GM21717 (cell line): ENCODE results near the gene CCDC14.
A peak's percentile ranks its signal among the peaks of the same experiment; 100 is the strongest.
"Not testable (repeated sequence)": the region's sequence is repeated elsewhere in the genome, so short reads cannot be mapped to it uniquely, and the experiment has no call there.

ENCODE experiments used
- ATAC-seq: cut with Tn5 transposase; IDR thresholded peaks from one replicate; pipeline ENCODE4 v1.9.1; 2021; ENCODE audit warnings: mild to moderate bottlenecking, moderate library complexity; ENCODE audit not compliant: unreplicated experiment

Gene CCDC14, protein sequence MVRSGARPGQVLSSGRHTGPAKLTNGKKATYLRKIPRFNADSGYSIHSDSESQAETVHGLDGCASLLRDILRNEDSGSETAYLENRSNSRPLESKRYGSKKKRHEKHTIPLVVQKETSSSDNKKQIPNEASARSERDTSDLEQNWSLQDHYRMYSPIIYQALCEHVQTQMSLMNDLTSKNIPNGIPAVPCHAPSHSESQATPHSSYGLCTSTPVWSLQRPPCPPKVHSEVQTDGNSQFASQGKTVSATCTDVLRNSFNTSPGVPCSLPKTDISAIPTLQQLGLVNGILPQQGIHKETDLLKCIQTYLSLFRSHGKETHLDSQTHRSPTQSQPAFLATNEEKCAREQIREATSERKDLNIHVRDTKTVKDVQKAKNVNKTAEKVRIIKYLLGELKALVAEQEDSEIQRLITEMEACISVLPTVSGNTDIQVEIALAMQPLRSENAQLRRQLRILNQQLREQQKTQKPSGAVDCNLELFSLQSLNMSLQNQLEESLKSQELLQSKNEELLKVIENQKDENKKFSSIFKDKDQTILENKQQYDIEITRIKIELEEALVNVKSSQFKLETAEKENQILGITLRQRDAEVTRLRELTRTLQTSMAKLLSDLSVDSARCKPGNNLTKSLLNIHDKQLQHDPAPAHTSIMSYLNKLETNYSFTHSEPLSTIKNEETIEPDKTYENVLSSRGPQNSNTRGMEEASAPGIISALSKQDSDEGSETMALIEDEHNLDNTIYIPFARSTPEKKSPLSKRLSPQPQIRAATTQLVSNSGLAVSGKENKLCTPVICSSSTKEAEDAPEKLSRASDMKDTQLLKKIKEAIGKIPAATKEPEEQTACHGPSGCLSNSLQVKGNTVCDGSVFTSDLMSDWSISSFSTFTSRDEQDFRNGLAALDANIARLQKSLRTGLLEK

DNA sequence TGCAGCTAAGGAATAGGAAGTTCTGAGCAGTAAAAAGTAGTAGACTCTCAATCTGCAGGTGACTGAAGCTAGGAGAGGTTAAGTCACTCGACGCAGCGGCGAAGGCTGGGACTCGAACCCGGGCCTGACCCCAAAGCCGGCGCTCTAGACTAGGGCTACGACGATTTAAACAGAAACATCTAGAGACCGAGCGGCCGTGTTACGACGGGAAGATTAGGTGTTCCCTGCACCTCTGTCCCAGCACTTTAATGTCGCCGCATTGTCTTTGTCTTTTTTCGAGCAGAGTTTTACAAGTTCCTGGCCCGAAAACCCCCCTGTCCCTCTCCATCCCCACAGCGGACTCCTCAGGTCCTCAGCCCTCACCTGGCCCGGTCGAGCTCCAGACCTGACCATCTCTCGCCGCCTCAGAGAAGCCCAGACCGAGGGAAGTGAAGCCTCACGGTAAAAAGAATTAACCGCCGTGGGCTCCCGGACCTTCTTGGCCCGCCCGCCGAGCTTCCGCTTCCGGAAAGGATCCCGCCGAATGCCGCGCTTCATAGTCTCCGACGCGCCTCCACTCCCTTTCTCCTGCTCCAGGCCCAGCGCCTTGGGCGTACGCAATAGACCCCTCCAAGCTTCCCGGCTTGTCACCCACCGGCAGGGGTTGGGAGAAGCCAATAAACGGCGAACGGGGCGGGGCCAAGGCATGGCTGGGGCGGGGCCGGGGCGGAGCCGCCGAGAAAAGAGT is at the start of gene CCDC14:
Gene CCDC14 (minus strand): TSS at position 449 of the 727 bp plus-strand sequence. CDS start 56 bp downstream, at position 393.
- peak; percentile 85 for ATAC-seq

GRCh38 chr3:124008321-124008720 is 47.3 kb upstream of the CCDC14 start:
- not testable (repeated sequence) for ATAC-seq

- no peak for ATAC-seq
Measured at GRCh38 chr3:124007186-124007585, 46.2 kb upstream of the CCDC14 start.

DNA sequence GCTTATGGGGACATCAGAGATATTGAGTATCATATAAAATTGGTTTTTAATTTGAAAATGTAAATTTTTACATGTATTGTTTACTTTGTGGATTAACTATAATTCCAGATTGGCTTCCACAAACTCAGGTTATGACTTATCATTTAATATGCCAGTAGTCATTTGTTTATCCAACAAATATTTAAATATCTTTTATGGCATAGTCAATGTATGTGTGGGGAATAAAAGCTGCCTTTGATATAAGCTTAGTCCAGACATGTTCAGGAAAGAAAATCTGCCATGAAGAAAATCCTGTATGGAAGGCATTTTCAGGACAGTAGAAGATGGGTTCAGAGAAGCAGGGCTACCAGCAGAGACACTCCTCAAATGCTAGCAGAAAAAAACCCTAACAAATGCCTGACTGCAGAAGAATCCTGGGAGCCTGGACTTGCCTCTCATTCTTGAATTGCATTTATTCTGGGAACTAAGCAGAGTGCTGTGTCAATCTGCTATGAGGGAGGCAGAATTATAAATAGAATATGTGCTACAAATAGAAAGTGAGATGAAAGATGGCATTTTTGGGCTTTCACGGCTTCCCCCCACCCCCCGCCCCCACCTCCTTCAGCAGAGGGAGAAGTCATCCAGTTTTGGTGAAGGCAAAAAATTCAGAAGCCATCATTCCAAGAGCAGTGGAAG is 41.5 kb upstream of the CCDC14 start:
- ATAC-seq, result not testable (repeated sequence)

DNA sequence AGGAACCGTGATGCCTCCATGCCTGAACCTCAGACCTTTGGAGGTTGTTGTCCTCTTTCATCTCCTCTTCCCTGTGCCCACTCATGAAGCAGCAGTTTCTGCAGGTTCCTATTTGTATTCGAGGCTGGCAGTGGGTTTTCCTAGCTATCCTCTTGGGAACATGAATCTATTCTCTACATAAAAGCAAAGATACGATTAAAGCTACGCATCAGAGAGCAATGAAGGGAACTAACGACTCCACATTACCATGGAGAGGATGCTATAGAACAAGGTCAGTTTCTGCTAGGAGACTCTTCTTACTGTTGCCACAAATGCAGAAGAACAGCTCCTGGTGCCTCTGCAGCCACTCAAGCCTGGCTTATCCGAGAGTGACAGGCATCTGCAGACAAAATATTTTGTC is 40.3 kb upstream of the CCDC14 start:
- ATAC-seq, result not testable (repeated sequence)

DNA sequence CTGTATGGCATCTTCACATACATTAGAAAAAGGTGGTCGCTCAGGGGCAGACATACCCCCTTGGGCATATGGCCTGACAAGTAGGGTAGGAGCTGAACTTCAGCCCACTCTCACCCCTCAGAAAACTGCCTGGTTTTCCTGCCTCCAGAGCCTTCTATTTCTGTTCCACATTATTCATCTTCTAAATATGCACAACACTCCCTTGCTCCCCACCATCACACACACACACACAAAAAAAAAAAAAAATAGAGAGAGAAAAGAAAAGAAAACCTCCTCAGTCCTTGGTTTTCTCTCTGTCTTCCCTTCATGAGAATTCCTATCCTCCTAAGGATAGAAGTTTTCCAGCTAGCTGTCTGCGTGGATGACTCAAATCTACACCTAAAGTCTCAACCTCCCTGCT is 36.5 kb upstream of the CCDC14 start:
- no peak for ATAC-seq

DNA sequence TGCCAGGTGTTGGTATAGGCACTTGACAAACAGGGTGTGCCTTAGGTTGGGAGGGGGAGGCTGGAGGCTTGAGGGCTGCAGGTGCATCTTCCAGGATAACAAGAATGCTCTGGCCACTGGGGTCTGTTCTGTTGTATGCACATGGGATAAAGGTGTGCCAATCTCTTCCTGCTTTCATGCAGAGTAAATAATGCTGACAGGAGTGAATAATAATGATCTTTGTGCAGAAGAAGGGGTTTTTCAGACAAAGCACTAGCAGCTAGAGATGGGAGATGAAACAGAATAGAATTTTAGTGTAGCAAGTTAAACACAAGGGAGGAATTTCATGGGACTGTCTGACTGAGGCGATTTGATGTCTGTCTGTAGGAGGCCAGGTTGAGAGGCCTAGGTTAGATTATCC is 32.8 kb upstream of the CCDC14 start:
- ATAC-seq, result no peak

DNA sequence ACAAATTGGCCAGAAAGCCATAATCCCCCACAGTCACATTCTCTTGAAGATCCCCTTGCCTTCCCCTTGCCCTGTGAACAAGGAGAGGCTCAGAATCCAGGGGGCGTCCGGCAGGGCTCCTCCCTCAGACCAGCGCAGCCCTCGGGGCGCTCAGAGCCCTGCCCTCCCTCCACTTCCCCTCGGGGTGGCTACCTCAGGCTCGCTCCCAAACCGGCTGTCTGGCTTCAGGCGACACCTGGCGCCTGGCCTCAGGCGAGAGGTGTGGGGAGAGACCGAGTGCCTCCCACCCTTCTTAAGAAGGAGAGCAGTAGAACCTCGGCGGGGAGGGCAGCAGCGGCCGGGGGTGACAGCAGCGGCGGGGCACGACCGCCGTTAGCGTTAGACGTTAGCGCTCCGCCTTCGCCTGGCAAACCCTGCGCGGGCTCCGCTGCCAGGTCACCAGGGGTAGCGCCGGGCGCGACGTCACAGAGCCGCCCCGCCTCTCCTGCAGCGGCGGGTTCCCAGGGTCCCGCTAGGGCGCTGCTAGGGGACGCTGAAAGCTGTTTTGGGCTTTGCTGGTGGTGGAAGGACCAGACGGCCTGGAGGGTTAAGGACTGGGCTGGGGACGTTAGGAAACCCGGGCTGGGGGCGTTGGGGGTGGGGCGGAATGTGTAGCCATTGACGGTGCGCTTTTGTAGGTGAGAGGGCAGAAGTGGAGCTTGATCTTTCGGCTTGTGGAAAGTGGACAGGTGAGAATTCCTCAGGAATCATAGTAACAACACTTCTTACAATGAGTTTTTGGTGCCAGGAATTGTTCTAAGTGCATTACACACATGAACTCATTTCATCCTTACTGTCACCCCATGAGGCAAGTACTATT is 30.9 kb upstream of the CCDC14 start, which contains the start of gene ROPN1:
Gene ROPN1 (minus strand): TSS at position 395 of the 859 bp plus-strand sequence. CDS start 11,643 bp downstream, outside the sequence.
- not testable (repeated sequence) for ATAC-seq

DNA sequence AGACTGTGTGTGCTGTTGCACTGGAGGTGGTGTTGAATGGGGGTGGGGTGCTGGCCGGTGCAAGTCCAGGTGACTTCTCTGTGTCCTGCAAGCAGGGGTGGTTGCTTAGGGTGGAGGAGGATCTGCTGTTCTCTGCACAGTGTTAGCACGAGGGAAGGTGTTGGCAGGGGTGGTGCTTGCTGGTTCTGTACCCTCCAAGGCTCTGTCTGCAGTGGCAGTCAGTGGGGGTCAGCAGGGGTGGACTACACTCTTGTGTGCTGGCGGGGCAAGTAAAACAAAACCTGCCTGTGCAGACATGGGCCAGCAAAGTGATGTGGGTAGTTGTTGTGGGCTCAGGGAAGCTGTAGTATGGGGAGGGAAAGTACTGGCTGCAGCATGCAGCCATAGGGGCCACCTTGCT is 25.4 kb upstream of the CCDC14 start:
- ATAC-seq, result no peak

DNA sequence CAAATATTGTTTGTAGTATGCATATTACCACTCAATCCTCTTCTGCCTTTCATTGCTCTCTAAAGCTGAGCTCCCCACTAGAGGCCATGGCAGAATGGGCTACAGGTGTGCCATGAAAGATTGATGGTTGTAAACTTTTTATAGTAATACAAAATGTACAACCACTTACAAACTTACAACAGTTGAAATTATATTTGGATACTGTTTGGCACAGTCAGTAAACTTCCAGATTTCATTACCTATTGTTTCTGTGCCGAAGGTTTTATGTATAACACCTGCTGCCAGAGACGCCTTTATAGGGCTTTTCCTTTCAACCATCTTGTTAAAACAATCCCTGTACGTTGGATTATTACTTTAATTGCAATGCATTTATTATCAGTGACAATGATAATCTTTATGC is 23.9 kb upstream of the CCDC14 start:
- ATAC-seq, result no peak

- ATAC-seq, result no peak
Measured at GRCh38 chr3:123984350-123984749, 23.3 kb upstream of the CCDC14 start.

GRCh38 chr3:123981317-123981716 is 20.3 kb upstream of the CCDC14 start:
- not testable (repeated sequence) for ATAC-seq

GRCh38 chr3:123980539-123980938 is 19.5 kb upstream of the CCDC14 start:
- no peak for ATAC-seq

DNA sequence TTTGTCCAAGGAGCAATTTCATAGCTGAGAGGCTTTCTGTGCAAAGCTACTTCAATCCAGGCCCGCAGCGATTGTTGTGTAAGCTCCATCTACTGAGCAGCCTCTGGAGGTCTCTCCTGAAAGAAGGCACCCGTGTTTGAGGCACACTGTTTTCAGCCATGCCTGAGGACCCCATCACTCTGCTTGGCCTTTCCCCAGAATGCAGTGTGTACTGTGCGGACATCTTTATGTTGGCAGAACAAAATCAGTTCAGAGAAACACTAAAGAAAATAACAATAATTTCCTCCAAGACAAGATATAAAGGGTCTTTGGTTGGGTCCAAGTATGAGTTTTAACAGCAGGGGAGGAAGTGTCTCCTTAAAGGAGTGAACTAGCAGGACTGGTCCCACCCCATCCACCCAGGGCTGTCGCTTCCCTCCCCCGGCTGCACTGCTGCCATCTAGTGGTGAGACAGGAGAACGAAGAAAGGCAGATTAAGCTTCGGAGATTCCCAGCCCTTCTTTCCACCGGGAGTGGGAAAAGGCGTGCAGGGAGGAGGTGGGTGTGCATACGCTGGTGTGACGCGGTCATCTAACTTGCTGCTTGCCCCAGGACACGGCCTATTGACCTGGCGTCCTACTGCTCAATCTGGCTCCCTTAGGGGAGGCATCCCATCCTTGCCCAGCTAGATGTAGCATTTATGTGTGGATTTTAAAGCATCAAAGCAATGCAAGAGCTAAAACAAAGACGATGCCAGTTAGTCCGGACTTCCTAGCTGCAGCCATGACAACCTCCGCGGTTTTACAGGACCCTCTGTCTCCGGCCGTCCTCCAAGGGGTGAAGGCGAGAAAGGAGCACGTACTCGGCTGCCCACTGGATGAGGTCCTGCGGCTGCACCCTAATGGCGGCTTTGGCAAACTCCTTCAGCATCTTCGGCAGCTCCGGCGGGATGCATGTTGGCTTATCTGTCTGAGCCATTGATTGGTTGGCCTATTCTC is 18.8 kb upstream of the CCDC14 start:
- not testable (repeated sequence) for ATAC-seq

GRCh38 chr3:123976904-123977303 is 15.9 kb upstream of the CCDC14 start:
- ATAC-seq, result not testable (repeated sequence)

- ATAC-seq, result not testable (repeated sequence)
Measured at GRCh38 chr3:123976181-123976898, 15.3 kb upstream of the CCDC14 start.

DNA sequence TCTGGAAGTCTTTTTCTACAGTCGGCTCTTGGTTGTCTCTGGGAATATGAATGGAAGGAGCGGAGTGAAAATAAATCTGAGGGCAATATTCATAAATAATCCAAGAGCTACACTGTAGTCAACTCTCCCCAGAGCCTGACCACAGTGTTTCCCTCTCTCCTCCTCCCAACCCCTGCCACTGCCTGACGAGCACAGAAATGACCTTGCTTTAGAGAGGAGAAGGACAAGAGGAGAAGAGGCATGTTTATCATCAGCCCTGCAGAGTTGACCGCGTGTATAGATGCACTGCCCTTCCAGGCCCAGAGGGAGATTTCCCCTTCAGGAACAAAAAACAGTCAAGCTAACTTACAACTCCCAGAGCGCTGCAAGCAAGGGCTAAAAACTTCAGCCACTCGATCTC is 14.0 kb upstream of the CCDC14 start:
- ATAC-seq, result not testable (repeated sequence)

DNA sequence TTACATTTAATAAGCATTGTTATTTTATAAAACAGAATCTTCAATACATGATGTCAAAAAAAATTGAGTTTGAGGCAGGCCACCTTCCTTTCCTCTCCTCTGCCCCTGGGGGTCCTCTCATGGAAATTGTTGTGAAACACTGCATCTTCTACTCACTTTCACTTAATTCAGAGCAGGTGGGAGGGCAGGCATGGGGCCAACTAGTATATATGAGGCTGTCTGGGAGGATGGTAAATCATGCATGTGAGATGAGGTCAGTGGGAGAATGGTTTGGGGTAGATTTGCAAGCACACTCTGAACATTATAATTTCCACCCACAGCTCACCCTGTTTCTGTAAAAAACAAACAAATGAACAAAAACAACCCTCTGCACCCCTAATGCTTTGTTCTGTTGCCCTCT is 10.4 kb upstream of the CCDC14 start:
- ATAC-seq, result no peak
